Prostate gland (tissue), 2 donors: ENCODE measurements around the gene ZFP36L1. TPM values are rescaled to one million over a fixed set of nuclear protein-coding genes. Genes with fewer than 3 reads are reported as not detected.

Experiments
- DNase-seq: peaks from one replicate; pipeline ENCODE4 v3.0.0-alpha.2; 2019; ENCODE audit warnings: low spot score
- H3K27ac ChIP-seq, 2 donors: fragments of 200-600 bp; sonication (generic); 2 replicates each; pipeline ENCODE4 v1.5.1; 2017 to 2019
- H3K27me3 ChIP-seq: fragments of 200-600 bp; sonication (generic); replicated peaks from 2 replicates; pipeline ENCODE4 v1.5.1; 2019; ENCODE audit not compliant: insufficient read depth
- H3K36me3 ChIP-seq, 2 donors: fragments of 200-600 bp; sonication (generic); 1 replicate in 1 of 2; 2 replicates in 1 of 2; pipeline versions ENCODE4 v1.5.1 to v1.8.1; 2017 to 2019
- H3K4me1 ChIP-seq: fragments of 200-600 bp; sonication (generic); replicated peaks from 2 replicates; pipeline ENCODE4 v1.5.1; 2019
- H3K4me3 ChIP-seq, 2 donors: fragments of 200-600 bp; sonication (generic); 2 replicates each; pipeline ENCODE4 v1.5.1; 2017 to 2019
- H3K9me3 ChIP-seq: fragments of 200-600 bp; sonication (generic); 2 replicates; pipeline ENCODE4 v1.5.1; 2017
- POLR2A ChIP-seq: fragments of 450-650 bp; IDR thresholded peaks from one replicate; pipeline ENCODE4 v1.6.1; 2016; ENCODE audit warnings: antibody characterized with exemption, mild to moderate bottlenecking
- POLR2AphosphoS5 ChIP-seq: sonication (generic); formaldehyde crosslinking; IDR thresholded peaks from one replicate; pipeline ENCODE4 v1.6.1; 2017; ENCODE audit warnings: antibody characterized with exemption
- WGBS: methylation state at CpG from one replicate; pipeline ENCODE4 v1.1.5; 2018; 5-methylcytosine and 5-hydroxymethylcytosine counted together
- intact Hi-C: fragments of 100-400 bp; cut with DNase I; formaldehyde crosslinking; loops from one replicate; pipeline ENCODE4 v1.14.2; 2022
- total RNA-seq, 2 donors: library from RNA; depleted of rRNA; stranded (reverse); fragments of >200 nt; gene quantifications; one replicate each; pipeline ENCODE4 v1.1.0, GENCODE V29; 2016
- TF ChIP-seq, protein P1 (sequence below), 4 experiments: fragments of 200-600 bp in 2 of 4; fragments of 450-650 bp in 2 of 4; sonication (generic) in 2 of 4; IDR thresholded peaks; 1 replicate in 3 of 4; 2 replicates in 1 of 4; pipeline ENCODE4 v1.5.1; 2016 to 2019; ENCODE audit warnings: antibody characterized with exemption in 4 of 4, mild to moderate bottlenecking in 2 of 4, moderate library complexity in 2 of 4

Gene ZFP36L1, protein sequence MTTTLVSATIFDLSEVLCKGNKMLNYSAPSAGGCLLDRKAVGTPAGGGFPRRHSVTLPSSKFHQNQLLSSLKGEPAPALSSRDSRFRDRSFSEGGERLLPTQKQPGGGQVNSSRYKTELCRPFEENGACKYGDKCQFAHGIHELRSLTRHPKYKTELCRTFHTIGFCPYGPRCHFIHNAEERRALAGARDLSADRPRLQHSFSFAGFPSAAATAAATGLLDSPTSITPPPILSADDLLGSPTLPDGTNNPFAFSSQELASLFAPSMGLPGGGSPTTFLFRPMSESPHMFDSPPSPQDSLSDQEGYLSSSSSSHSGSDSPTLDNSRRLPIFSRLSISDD
- 100 to 1,000 TPM; 359 to 556 TPM for total RNA-seq

DNA sequence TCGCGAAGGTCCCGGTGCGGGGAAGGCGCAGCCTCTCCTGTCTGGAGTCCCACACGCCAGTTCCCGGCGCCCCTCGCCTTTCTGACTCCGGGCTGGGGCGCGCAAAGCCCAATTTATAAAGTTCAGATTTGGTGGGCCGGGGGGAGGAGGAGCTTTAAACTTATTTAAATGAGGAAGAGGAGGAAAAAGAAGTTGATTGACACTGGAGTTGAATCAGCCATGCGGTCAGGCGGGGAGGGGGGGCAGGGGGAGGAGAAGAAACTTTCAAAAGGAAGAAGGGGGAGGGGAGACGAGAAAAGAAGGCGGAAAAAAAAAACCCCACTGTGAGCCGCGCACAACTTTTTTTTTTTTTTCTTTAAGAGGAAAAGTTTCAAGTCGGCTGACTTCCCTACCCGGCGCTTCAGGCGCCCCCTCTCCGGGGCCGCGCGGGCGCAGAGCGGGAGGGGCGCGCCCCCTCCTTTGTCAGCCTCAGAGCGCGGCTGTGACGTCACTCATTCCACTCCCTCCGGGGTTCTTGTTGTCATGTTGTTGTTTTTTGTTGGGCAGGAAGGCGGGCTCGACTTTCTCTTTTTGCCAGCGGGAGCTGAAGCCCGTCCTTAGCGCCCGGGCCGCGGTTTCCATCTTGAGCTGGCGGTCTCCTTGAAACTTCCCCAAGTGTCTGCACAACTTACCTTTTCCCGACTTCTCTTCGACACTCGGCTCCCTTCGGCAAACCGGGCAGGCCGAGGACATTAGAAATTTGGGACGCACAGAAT is at the start of gene ZFP36L1:
Gene ZFP36L1, minus strand, starts transcription at position 89 of the 755 bp plus-strand sequence. CDS start 129 bp downstream, outside the sequence.
- H3K27ac ChIP-seq: peak within 1 kb of the TSS; percentile 99 to 100
- intact Hi-C loops: loop anchor here (2.0 to 5.0 kb wide), 3 partner anchors 246 to 544 kb away; no protein-coding TSS in a partner anchor
- no peaks in the 10 kb centered on the region for H3K4me1 ChIP-seq
- peaks cover 7 to 14% of the 10 kb centered on the region in 2 donors for H3K36me3 ChIP-seq
- 0% methylated on average over 51 of the region's 51 CpGs for WGBS
- peak; percentile 90 for DNase-seq
- no peaks in the 10 kb centered on the region for H3K9me3 ChIP-seq
- peak within 1 kb of the TSS; percentile 86 to 94 for H3K4me3 ChIP-seq
- TF ChIP-seq POLR2A: peak; percentile 100
- TF ChIP-seq POLR2AphosphoS5: peak; percentile 99
- TF ChIP-seq, protein P1, sequence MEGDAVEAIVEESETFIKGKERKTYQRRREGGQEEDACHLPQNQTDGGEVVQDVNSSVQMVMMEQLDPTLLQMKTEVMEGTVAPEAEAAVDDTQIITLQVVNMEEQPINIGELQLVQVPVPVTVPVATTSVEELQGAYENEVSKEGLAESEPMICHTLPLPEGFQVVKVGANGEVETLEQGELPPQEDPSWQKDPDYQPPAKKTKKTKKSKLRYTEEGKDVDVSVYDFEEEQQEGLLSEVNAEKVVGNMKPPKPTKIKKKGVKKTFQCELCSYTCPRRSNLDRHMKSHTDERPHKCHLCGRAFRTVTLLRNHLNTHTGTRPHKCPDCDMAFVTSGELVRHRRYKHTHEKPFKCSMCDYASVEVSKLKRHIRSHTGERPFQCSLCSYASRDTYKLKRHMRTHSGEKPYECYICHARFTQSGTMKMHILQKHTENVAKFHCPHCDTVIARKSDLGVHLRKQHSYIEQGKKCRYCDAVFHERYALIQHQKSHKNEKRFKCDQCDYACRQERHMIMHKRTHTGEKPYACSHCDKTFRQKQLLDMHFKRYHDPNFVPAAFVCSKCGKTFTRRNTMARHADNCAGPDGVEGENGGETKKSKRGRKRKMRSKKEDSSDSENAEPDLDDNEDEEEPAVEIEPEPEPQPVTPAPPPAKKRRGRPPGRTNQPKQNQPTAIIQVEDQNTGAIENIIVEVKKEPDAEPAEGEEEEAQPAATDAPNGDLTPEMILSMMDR (IDR thresholded peaks at IDR 0.05): peak in 2 of 4 experiments; percentile 9 to 12
- no peaks in the 10 kb centered on the region for H3K27me3 ChIP-seq

DNA sequence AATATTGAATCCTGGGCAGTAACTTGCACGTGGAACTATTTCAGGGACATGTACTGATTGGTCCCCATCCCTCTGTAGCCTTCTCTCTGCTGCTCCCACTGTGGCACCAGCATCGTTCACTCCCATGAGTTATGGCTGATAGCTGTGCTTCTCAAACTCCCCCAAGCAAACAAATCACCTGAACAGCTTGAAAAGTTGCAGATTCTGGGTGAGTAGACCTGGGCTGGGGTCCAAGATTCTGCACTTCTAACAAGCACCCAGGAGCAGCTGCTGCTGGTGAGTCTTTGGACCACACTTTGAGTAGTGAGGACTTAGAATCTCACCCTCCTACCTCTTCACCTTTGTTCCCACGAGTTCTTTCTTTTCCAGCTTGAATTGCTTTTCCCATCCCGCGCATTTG is 49.4 kb upstream of the ZFP36L1 start:
- Histone ChIP-seq H3K9me3 (no peaks in the 10 kb centered on the region), H3K27me3 (no peaks in the 10 kb centered on the region), H3K27ac (no peak overlapping the region), H3K4me1 (no peaks in the 10 kb centered on the region), H3K4me3 (no peak overlapping the region), H3K36me3 (no peaks in the 10 kb centered on the region)
- 70% methylated on average over 5 of the region's 5 CpGs for WGBS
- intact Hi-C loops: loop anchor here (5.0 kb wide), 1 partner anchor 960 kb away; no protein-coding TSS in a partner anchor
- TF ChIP-seq, protein P1 (IDR thresholded peaks at IDR 0.05): no peak
- no peak for TF ChIP-seq POLR2AphosphoS5
- no peak for TF ChIP-seq POLR2A
- DNase-seq: no peak

DNA sequence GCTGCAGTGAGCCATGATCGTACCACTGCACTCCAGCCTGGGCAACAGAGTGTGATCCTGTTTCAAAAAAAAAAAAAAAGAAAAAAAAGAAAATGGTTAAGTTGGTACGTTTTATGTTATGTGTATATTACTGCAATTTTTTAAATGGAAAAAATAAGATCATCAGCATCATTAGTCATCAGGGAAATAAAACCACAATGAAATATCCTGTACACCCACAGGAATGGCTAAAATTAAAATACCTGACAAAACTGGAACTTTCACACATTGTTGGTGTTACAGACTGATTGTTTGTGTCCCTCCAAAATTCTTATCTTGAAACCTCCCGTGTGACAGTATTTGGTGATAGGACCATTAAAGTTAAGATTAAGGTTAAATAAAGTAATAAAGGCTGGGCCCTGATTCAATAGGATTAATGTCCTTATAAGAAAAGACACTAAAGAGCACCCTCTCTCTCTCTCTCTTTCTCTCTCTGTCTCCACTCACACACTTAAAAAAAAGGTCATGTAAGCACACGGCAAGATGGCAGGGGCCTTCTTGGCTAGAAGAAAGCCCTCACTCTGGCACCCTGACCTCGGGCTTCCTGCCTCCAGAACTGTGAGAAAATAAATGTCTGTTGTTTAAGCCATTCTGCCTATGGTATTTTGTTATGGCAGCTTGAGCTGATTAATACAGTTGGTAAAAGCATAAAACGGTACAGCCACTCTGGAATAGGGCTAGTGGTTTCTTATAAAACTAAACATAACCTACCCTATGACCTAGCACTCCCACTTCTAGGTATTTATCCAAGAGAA is 48.3 kb upstream of the ZFP36L1 start:
- no peak overlapping the region for H3K27ac ChIP-seq
- intact Hi-C loops: loop anchor here (5.0 kb wide), 1 partner anchor 959 kb away; no protein-coding TSS in a partner anchor
- H3K27me3 ChIP-seq: no peaks in the 10 kb centered on the region
- DNase-seq: no peak
- H3K9me3 ChIP-seq: no peaks in the 10 kb centered on the region
- H3K4me1 ChIP-seq: no peaks in the 10 kb centered on the region
- H3K36me3 ChIP-seq: no peaks in the 10 kb centered on the region
- WGBS: 64% methylated on average over 6 of the region's 6 CpGs
- no peak for TF ChIP-seq POLR2AphosphoS5
- TF ChIP-seq, protein P1 (IDR thresholded peaks at IDR 0.05): no peak
- TF ChIP-seq POLR2A: no peak
- no peak overlapping the region for H3K4me3 ChIP-seq

DNA sequence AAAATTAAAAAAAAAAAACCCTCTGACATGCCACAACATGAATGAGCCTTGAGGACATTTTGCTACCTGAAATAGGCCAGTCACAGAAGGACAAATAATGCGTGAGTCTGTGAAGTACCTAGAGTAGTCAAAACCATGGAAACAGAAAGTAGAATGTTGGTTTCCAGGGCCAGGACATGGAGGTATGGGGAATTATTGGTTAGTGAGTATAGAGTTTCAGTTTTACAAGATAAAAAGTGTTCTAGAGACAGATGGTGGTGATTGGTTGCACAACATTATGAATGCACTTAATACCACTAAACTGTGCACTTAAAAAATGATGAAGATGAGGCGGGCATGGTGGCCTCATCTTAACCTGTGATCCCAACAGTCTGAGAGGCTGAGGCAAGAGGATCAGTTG is 47.6 kb upstream of the ZFP36L1 start:
- H3K4me1 ChIP-seq: no peaks in the 10 kb centered on the region
- H3K27ac ChIP-seq: no peak overlapping the region
- no peaks in the 10 kb centered on the region for H3K36me3 ChIP-seq
- WGBS: 100% methylated on average over 2 of the region's 2 CpGs
- DNase-seq: no peak
- no peak for TF ChIP-seq POLR2AphosphoS5
- no peak for TF ChIP-seq POLR2A
- TF ChIP-seq, protein P1 (IDR thresholded peaks at IDR 0.05): no peak
- intact Hi-C loops: loop anchor here (5.0 kb wide), 1 partner anchor 958 kb away; no protein-coding TSS in a partner anchor
- no peaks in the 10 kb centered on the region for H3K27me3 ChIP-seq
- H3K4me3 ChIP-seq: no peak overlapping the region
- no peaks in the 10 kb centered on the region for H3K9me3 ChIP-seq
